DND-41 (cell line): ENCODE data around the gene GRIFIN.

ENCODE experiments used
- ATAC-seq: fragments of 200-7000 bp; cut with Tn5 transposase; 3 replicates; pipeline ENCODE4 v1.9.1; 2021; ENCODE audit warnings: low read depth; ENCODE audit not compliant: insufficient read depth
- DNase-seq: peaks from one replicate; pipeline ENCODE4 v3.0.0-alpha.2; 2020
- H2AFZ ChIP-seq: 2 replicates; pipeline ENCODE4 v1.6.0; 2012; ENCODE audit warnings: low read depth, low read length
- H3K27ac ChIP-seq: 2 replicates; pipeline ENCODE4 v1.5.1; 2012; ENCODE audit warnings: low read length, inconsistent platforms
- H3K27me3 ChIP-seq: fragments of 200-600 bp; sonication (generic); 2 replicates; pipeline ENCODE4 v1.6.0; 2012; ENCODE audit warnings: low read length, mild to moderate bottlenecking, inconsistent platforms; ENCODE audit not compliant: insufficient read depth, poor library complexity
- H3K36me3 ChIP-seq: 2 replicates; pipeline ENCODE4 v1.5.1; 2012; ENCODE audit warnings: low read length, inconsistent platforms; ENCODE audit not compliant: insufficient read depth
- H3K4me1 ChIP-seq: 2 replicates; pipeline ENCODE4 v1.5.1; 2012; ENCODE audit warnings: mild to moderate bottlenecking, low read length; ENCODE audit not compliant: insufficient read depth
- H3K4me2 ChIP-seq: 2 replicates; pipeline ENCODE4 v1.6.0; 2012; ENCODE audit warnings: mild to moderate bottlenecking, moderate library complexity, low read length, inconsistent platforms; ENCODE audit not compliant: insufficient read depth
- H3K4me3 ChIP-seq, 2 experiments: fragments of 200-600 bp in 1 of 2; shearing (Covaris generic) in 1 of 2; 2 replicates each; pipeline ENCODE4 v1.5.1; 2012 to 2016; ENCODE audit warnings: inconsistent platforms in 2 of 2, low read length in 2 of 2, mild to moderate bottlenecking in 2 of 2, low read depth in 1 of 2, moderate library complexity in 1 of 2
- H3K79me2 ChIP-seq: 2 replicates; pipeline ENCODE4 v1.6.0; 2012; ENCODE audit warnings: low read length, inconsistent platforms; ENCODE audit not compliant: insufficient read depth
- H3K9ac ChIP-seq: 2 replicates; pipeline ENCODE4 v1.6.0; 2012; ENCODE audit warnings: low read depth, mild to moderate bottlenecking, inconsistent platforms, low read length, moderate library complexity
- H3K9me3 ChIP-seq: 2 replicates; pipeline ENCODE4 v1.5.1; 2012; ENCODE audit warnings: low read length, moderate library complexity, mild to moderate bottlenecking, inconsistent platforms; ENCODE audit not compliant: insufficient read depth, severe bottlenecking
- H4K20me1 ChIP-seq: 2 replicates; pipeline ENCODE4 v1.6.0; 2012; ENCODE audit warnings: low read length; ENCODE audit not compliant: insufficient read depth
- EZH2 ChIP-seq: IDR thresholded peaks from 3 replicates; pipeline ENCODE4 v1.6.1; 2012; ENCODE audit warnings: borderline replicate concordance, low read depth, mild to moderate bottlenecking, moderate library complexity, low read length, inconsistent platforms; ENCODE audit not compliant: severe bottlenecking
- TF ChIP-seq, protein P1 (sequence below): IDR thresholded peaks from 2 replicates; pipeline ENCODE4 v1.5.1; 2012; ENCODE audit warnings: borderline replicate concordance, low read length, moderate library complexity, mild to moderate bottlenecking; ENCODE audit not compliant: poor library complexity, severe bottlenecking; ENCODE audit errors: extremely low read depth

GRIFIN gene

DNA sequence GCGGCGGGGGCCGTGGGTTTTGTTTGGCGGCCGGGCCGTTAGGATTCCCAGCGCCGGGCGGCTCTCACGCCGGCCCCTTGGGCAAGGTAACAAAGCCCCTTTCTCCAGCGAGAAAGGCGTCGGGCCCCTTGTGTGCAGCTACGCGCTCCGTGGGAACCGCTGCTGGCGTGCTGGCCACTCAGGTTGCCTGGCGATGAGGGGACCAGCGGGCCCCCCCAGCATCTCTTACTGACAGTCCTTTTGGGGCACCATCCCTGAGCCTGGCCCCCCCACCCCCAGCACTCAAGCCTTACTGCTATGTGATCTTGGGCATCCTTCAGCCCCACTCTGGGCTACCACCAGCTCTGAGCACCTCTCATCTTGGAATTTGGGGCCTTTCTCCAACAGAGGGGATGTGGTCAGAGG, 45.1 kb upstream of the GRIFIN start:
- Histone ChIP-seq H3K9me3 (no peaks in the 10 kb centered on the region), H2AFZ (no peak overlapping the region), H3K27ac (no peak overlapping the region), H3K9ac (no peak overlapping the region), H3K4me1 (peaks cover 39% of the 10 kb centered on the region), H3K36me3 (no peaks in the 10 kb centered on the region), H3K27me3 (peaks cover 8% of the 10 kb centered on the region), H3K4me3 (no peak overlapping the region), H3K4me2 (peak overlapping the region; percentile 53), H4K20me1 (peaks cover 19% of the 10 kb centered on the region), H3K79me2 (no peaks in the 10 kb centered on the region)
- ATAC-seq (no peak), DNase-seq (no peak)
- TF ChIP-seq, protein P1, sequence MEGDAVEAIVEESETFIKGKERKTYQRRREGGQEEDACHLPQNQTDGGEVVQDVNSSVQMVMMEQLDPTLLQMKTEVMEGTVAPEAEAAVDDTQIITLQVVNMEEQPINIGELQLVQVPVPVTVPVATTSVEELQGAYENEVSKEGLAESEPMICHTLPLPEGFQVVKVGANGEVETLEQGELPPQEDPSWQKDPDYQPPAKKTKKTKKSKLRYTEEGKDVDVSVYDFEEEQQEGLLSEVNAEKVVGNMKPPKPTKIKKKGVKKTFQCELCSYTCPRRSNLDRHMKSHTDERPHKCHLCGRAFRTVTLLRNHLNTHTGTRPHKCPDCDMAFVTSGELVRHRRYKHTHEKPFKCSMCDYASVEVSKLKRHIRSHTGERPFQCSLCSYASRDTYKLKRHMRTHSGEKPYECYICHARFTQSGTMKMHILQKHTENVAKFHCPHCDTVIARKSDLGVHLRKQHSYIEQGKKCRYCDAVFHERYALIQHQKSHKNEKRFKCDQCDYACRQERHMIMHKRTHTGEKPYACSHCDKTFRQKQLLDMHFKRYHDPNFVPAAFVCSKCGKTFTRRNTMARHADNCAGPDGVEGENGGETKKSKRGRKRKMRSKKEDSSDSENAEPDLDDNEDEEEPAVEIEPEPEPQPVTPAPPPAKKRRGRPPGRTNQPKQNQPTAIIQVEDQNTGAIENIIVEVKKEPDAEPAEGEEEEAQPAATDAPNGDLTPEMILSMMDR, result no peak
- TF ChIP-seq EZH2, result no peak

DNA sequence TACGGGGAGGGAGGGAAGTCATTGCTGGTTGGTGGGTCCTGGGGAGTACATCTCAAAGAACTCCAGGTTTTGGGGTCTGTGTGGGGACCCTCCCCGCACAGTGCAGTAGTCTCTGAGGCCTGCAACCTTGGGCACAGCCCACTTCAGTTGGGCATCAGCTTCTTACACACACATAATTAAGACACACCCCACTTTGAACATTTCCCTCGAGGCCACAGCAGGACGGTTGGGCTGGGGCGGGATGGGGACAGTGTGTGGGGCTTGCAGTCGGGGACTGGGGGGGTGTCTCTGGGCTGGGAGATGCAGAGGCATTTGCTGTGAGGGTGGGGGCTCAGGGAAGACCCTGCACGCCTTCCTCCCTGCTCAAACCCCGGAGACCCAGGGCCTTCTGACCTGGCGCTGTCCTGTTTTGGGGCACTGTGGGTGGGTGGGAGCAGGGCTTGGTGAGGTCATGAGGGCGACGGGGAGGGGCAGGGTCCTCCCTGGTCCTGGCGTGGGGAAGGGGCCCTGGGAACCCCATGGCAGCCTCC, 44.6 kb upstream of the GRIFIN start:
- H3K27me3 ChIP-seq, result peaks cover 8% of the 10 kb centered on the region
- no peak for DNase-seq
- peak overlapping the region; percentile 77 for H3K4me2 ChIP-seq
- no peaks in the 10 kb centered on the region for H3K36me3 ChIP-seq
- no peaks in the 10 kb centered on the region for H3K9me3 ChIP-seq
- no peaks in the 10 kb centered on the region for H3K79me2 ChIP-seq
- no peak for ATAC-seq
- peaks cover 39% of the 10 kb centered on the region for H3K4me1 ChIP-seq
- H2AFZ ChIP-seq, result no peak overlapping the region
- peak overlapping the region; percentile 43; the same call in 1 of the 2 replicates for H3K9ac ChIP-seq
- peak overlapping the region in 1 of 2 experiments; percentile 51; a peak in 1 of 4 replicates for H3K4me3 ChIP-seq
- peaks cover 19% of the 10 kb centered on the region for H4K20me1 ChIP-seq
- no peak for TF ChIP-seq EZH2
- TF ChIP-seq, protein P1, result no peak
- H3K27ac ChIP-seq, result no peak overlapping the region

DNA sequence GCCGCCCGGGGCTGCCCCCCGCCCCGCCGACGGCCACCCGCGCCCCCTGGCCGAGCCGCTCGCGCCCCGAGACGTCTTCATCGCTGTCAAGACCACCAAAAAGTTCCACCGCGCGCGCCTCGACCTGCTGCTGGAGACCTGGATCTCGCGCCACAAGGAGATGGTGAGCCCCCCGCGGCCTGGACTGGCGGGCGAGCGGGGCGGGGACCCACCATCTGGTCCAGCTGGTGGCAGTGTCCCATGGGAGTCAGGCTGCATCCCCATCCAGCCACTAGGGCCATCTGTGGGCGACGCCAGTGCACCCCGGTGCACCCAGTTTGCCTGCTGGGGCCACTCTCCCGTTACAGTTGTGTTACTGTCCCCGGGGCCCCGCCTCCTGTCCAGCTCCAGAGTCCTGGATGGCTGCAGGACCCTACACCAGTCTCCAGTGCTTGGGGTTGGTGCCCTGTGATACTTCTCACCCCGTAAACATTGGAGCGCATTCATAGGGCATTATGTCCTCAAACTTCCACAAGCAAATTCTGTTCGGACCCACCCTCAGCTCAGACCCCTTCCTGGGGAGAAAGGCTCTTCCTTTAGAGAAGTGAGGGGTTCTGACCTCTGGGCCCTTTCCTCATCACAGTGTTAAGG, 44.0 kb upstream of the GRIFIN start:
- H3K9me3 ChIP-seq, result no peaks in the 10 kb centered on the region
- DNase-seq, result no peak
- peak overlapping the region in 1 of 2 experiments; percentile 51; a peak in 2 of 4 replicates for H3K4me3 ChIP-seq
- H3K9ac ChIP-seq, result peak overlapping the region; percentile 43; the same call in 1 of the 2 replicates
- H3K27ac ChIP-seq, result no peak overlapping the region
- H2AFZ ChIP-seq, result no peak overlapping the region
- ATAC-seq, result no peak
- H3K4me2 ChIP-seq, result peak overlapping the region; percentile 77
- H3K36me3 ChIP-seq, result no peaks in the 10 kb centered on the region
- peaks cover 39% of the 10 kb centered on the region for H3K4me1 ChIP-seq
- peaks cover 8% of the 10 kb centered on the region for H3K27me3 ChIP-seq
- H4K20me1 ChIP-seq, result peaks cover 22% of the 10 kb centered on the region
- H3K79me2 ChIP-seq, result no peaks in the 10 kb centered on the region
- TF ChIP-seq, protein P1, result no peak
- TF ChIP-seq EZH2, result no peak
